Esophagus squamous epithelium (tissue), 5 donors: ENCODE data around the gene ENTPD3. TPM values are rescaled to one million over a fixed set of nuclear protein-coding genes. Genes with fewer than 3 reads are reported as not detected.

Source experiments
- DNase-seq: peaks from one replicate; lab custom pipeline; 2025; lab: John Stamatoyannopoulos, UW
- H3K27ac ChIP-seq, 4 donors: fragments of 200-600 bp; sonication (generic); one replicate each; pipeline ENCODE4 v1.5.1; 2016 to 2019; ENCODE audit warnings: mild to moderate bottlenecking in 1 of 4
- H3K27me3 ChIP-seq, 4 donors: fragments of 200-600 bp; sonication (generic); 1 replicate in 3 of 4; 2 replicates in 1 of 4; pipeline versions ENCODE4 v1.5.1 to v1.6.0; 2017 to 2021; ENCODE audit warnings: antibody characterized with exemption in 1 of 4
- H3K36me3 ChIP-seq, 3 donors: fragments of 200-600 bp; sonication (generic); one replicate each; pipeline ENCODE4 v1.5.1; 2016 to 2019
- H3K4me1 ChIP-seq, 3 donors: fragments of 200-600 bp; sonication (generic); one replicate each; pipeline ENCODE4 v1.5.1; 2017 to 2019
- H3K4me3 ChIP-seq, 4 donors: fragments of 200-600 bp; sonication (generic); 1 replicate in 3 of 4; 2 replicates in 1 of 4; pipeline ENCODE4 v1.5.1; 2016 to 2019; ENCODE audit warnings: mild to moderate bottlenecking in 2 of 4, moderate library complexity in 1 of 4
- H3K9me3 ChIP-seq, 3 donors: fragments of 200-600 bp; sonication (generic); one replicate each; pipeline ENCODE4 v1.5.1; 2016 to 2019
- POLR2A ChIP-seq, 4 donors: fragments of 450-650 bp; IDR thresholded peaks; one replicate each; pipeline ENCODE4 v1.6.1; 2017; ENCODE audit warnings: antibody characterized with exemption in 4 of 4, mild to moderate bottlenecking in 4 of 4, moderate library complexity in 3 of 4
- WGBS, 2 donors: methylation state at CpG; one replicate each; pipeline ENCODE4 v1.1.5; 2018; 5-methylcytosine and 5-hydroxymethylcytosine counted together
- intact Hi-C: fragments of 100-400 bp; cut with DNase I; formaldehyde crosslinking; loops from one replicate; pipeline ENCODE4 v1.15.0; 2022
- total RNA-seq, 4 donors: library from RNA; depleted of rRNA; stranded (reverse); fragments of >200 nt; gene quantifications; one replicate each; pipeline ENCODE4 v1.1.0, GENCODE V29; 2016
- TF ChIP-seq, protein P1 (sequence below), 6 experiments: fragments of 450-650 bp in 4 of 6; fragments of 200-600 bp in 2 of 6; sonication (generic) in 2 of 6; IDR thresholded peaks; one replicate each; pipeline ENCODE4 v1.5.1; 2016 to 2019; ENCODE audit warnings: antibody characterized with exemption in 6 of 6, mild to moderate bottlenecking in 4 of 6, moderate library complexity in 4 of 6
- donor health status: DM: yes; HTN: yes; CAD: no.

ENTPD3 gene
- total RNA-seq, 4 donors from 2014 or later: 9.1 to 11.6 (median 9.7) TPM

DNA sequence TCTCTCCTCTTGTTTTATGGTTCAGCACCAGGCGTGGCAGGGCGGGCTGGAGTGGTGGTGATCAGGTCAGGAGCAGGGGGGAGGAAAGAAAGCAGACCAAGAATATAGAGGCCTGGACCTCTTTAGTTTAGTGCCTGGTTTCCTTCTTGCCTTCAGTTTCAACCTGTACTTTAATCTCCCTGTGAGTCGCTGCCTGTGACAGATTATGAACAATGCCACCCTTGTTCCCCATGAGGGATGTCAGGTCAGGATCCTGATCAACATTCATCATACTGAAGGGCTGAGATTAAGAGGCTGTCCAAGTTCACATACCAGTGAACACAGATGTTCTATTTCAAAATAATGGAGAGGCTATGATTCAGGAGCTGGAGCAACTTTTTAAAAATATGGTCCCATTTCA, 11.4 kb downstream of the ENTPD3 start:
- H3K27ac ChIP-seq: no peak overlapping the region
- intact Hi-C loops: no loop called here

DNA sequence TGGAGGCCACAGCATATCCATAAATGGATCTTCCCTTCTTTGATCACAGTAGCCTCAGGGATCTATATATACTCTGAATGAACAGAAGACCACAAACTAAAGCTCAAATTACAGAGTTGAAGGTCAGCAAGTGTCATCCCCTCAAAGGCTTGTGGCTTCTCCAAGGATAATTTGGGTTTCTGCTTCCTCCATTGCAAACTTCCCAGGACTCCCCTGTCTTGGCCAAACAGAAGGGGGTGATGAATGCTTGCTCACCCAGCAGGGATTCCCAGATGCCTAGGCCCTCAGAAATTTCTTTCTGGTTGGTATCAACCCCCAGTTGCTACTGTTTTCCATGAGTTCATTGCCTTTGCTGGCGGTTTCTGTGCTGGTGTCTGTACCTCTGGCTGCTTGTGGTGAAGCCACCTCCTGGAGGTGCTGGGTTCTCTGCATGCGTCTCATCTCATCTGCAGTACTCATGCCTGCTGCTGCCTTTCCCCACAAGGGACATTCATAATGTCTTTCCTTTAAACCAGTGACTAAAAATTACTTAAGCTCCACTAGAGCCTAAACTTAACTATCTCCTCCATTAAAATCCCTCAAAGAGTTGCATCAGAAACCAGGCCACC, 17.7 kb downstream of the ENTPD3 start:
- Histone ChIP-seq H3K27ac (no peak overlapping the region), H3K27me3 (no peaks in the 10 kb centered on the region), H3K9me3 (no peaks in the 10 kb centered on the region), H3K4me1 (no peaks in the 10 kb centered on the region), H3K4me3 (no peak overlapping the region), H3K36me3 (peaks cover 0 to 64% (median 0%) of the 10 kb centered on the region in 3 donors)
- no peak for DNase-seq
- intact Hi-C loops: no loop called here
- 77 to 88% methylated on average over 2 of the region's 2 CpGs for WGBS, 2 donors
- TF ChIP-seq POLR2A (IDR thresholded peaks at IDR 0.05): no peak
- TF ChIP-seq, protein P1, sequence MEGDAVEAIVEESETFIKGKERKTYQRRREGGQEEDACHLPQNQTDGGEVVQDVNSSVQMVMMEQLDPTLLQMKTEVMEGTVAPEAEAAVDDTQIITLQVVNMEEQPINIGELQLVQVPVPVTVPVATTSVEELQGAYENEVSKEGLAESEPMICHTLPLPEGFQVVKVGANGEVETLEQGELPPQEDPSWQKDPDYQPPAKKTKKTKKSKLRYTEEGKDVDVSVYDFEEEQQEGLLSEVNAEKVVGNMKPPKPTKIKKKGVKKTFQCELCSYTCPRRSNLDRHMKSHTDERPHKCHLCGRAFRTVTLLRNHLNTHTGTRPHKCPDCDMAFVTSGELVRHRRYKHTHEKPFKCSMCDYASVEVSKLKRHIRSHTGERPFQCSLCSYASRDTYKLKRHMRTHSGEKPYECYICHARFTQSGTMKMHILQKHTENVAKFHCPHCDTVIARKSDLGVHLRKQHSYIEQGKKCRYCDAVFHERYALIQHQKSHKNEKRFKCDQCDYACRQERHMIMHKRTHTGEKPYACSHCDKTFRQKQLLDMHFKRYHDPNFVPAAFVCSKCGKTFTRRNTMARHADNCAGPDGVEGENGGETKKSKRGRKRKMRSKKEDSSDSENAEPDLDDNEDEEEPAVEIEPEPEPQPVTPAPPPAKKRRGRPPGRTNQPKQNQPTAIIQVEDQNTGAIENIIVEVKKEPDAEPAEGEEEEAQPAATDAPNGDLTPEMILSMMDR (IDR thresholded peaks at IDR 0.05): no peak

More for the DNA sequence above, 11.4 kb downstream of the ENTPD3 start:
- DNase-seq: no peak
- WGBS, 2 donors: 62% methylated on average over 3 of the region's 3 CpGs
- TF ChIP-seq, protein P1 (IDR thresholded peaks at IDR 0.05): no peak
- TF ChIP-seq POLR2A (IDR thresholded peaks at IDR 0.05): no peak
- Histone ChIP-seq H3K27me3 (no peaks in the 10 kb centered on the region), H3K36me3 (peaks cover 0 to 61% (median 0%) of the 10 kb centered on the region in 3 donors), H3K4me1 (no peaks in the 10 kb centered on the region), H3K4me3 (no peak overlapping the region), H3K9me3 (no peaks in the 10 kb centered on the region)

DNA sequence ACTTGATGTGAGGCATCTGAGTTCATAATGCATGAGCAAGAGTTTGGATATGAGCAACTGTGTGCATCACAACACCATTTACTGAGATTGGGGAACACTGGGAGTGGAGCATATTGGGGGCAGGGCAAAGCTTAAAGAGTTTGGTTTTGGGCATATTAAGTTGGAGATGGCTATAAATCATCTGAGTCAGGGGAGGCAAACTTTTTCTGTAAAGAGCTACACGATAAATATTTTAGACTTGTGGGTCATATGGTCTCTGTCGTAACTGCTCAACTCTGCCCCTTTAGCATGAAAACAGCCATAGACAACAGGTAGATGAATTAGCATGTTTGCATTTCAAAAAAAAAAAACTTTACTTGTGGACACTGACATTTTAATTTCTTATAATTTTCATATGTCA, 20.0 kb downstream of the ENTPD3 start:
- 87% methylated on average over 2 of the region's 2 CpGs for WGBS, 2 donors
- intact Hi-C loops: no loop called here

DNA sequence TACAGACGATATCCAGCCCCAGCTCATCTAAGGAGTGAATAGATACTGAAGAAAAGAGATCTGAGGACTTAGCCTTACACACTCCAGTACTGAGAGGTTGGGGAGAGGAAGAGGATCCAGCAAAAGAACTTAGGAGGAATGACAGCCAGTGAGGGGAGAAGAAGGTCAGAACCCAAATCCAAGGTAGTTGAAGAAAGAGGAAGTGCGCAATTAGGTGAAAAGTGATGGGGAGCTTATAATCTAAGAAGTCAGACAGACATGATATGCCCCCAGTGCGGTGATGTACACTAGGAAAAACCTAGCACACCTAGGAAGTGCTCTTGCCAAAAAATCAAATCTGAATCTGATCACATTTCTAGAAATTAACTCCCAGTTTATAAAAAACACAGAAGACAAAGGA, 20.6 kb downstream of the ENTPD3 start:
- no peaks in the 10 kb centered on the region for H3K9me3 ChIP-seq
- H3K27me3 ChIP-seq: no peaks in the 10 kb centered on the region
- TF ChIP-seq, protein P1 (IDR thresholded peaks at IDR 0.05): no peak
- no peak for TF ChIP-seq POLR2A (IDR thresholded peaks at IDR 0.05)
- H3K4me3 ChIP-seq: no peak overlapping the region
- H3K36me3 ChIP-seq: peaks cover 0 to 46% (median 0%) of the 10 kb centered on the region in 3 donors
- DNase-seq: no peak
- 76 to 86% methylated on average over 3 of the region's 3 CpGs for WGBS, 2 donors
- H3K27ac ChIP-seq: no peak overlapping the region
- intact Hi-C loops: no loop called here
- H3K4me1 ChIP-seq: no peaks in the 10 kb centered on the region

More for the DNA sequence above, 20.0 kb downstream of the ENTPD3 start:
- no peak for DNase-seq
- H3K4me3 ChIP-seq: no peak overlapping the region
- no peaks in the 10 kb centered on the region for H3K4me1 ChIP-seq
- peaks cover 0 to 50% (median 0%) of the 10 kb centered on the region in 3 donors for H3K36me3 ChIP-seq
- H3K27me3 ChIP-seq: no peaks in the 10 kb centered on the region
- no peaks in the 10 kb centered on the region for H3K9me3 ChIP-seq
- no peak overlapping the region for H3K27ac ChIP-seq
- TF ChIP-seq, protein P1 (IDR thresholded peaks at IDR 0.05): no peak
- TF ChIP-seq POLR2A (IDR thresholded peaks at IDR 0.05): no peak

DNA sequence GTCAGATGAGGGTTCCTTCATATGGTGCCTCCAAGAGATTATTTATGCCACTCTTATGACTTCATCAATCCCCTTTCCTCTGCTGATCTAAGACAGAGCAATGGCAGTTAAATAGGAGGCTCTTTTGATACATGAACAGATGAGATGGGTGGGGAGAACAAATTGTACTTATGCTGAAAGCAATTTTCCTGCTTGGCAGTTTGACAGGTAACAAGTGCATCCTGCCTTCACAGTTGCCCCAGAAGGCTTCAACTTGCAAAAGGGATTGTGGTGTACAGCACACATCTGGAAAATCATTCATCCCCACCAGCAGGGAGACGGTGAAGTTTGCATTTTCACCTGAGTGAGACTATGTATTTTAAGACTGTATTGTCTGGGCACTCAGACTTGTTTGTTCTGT, 27.3 kb downstream of the ENTPD3 start:
- no peak for TF ChIP-seq POLR2A (IDR thresholded peaks at IDR 0.05)
- TF ChIP-seq, protein P1 (IDR thresholded peaks at IDR 0.05): no peak
- no peak for DNase-seq
- Histone ChIP-seq H3K4me3 (no peak overlapping the region), H3K27me3 (no peaks in the 10 kb centered on the region), H3K27ac (no peak overlapping the region), H3K4me1 (peaks cover 0 to 7% (median 0%) of the 10 kb centered on the region in 3 donors), H3K9me3 (no peaks in the 10 kb centered on the region), H3K36me3 (peaks cover 0 to 46% (median 0%) of the 10 kb centered on the region in 3 donors)
- intact Hi-C loops: no loop called here
- WGBS, 2 donors: 80 to 86% methylated on average over 1 of the region's 1 CpG
